HG03558 (cell line): ENCODE measurements around the gene PSMD3.
"Not testable (repeated sequence)": the region's sequence is repeated elsewhere in the genome, so short reads cannot be mapped to it uniquely, and the experiment has no call there.

Experiments
- ATAC-seq: cut with Tn5 transposase; IDR thresholded peaks from one replicate; pipeline ENCODE4 v1.9.1; 2021; ENCODE audit warnings: moderate number of reproducible peaks; ENCODE audit not compliant: unreplicated experiment; ENCODE audit errors: extremely low read depth

PSMD3 gene

GRCh38 chr17:39995438-39995837, 14.8 kb downstream of the PSMD3 start:
- ATAC-seq, result no peak

- no peak for ATAC-seq
Measured at GRCh38 chr17:39996162-39996561, 15.6 kb downstream of the PSMD3 start.

GRCh38 chr17:39996800-39997199, 16.2 kb downstream of the PSMD3 start:
- ATAC-seq, result no peak

GRCh38 chr17:39997543-39997942, 16.9 kb downstream of the PSMD3 start:
- no peak for ATAC-seq

GRCh38 chr17:39999067-39999466, 18.5 kb downstream of the PSMD3 start:
- ATAC-seq, result no peak

GRCh38 chr17:40000161-40000560, 19.6 kb downstream of the PSMD3 start:
- no peak for ATAC-seq

- ATAC-seq, result not testable (repeated sequence)
Measured at GRCh38 chr17:40001335-40001734, 20.7 kb downstream of the PSMD3 start.

GRCh38 chr17:40004072-40004471, 23.5 kb downstream of the PSMD3 start:
- no peak for ATAC-seq

GRCh38 chr17:40004712-40005111, 24.1 kb downstream of the PSMD3 start:
- no peak for ATAC-seq

GRCh38 chr17:40005520-40005919, 24.9 kb downstream of the PSMD3 start:
- no peak for ATAC-seq

- not testable (repeated sequence) for ATAC-seq
Measured at GRCh38 chr17:40010946-40011500, 30.4 kb downstream of the PSMD3 start.

GRCh38 chr17:40012017-40012647, 31.5 kb downstream of the PSMD3 start:
- ATAC-seq, result not testable (repeated sequence)

GRCh38 chr17:40014375-40014980, 33.9 kb downstream of the PSMD3 start:
- no peak for ATAC-seq

GRCh38 chr17:40015005-40015997, 34.7 kb downstream of the PSMD3 start, which contains the start of gene CSF3:
Gene CSF3 (plus strand): TSS chr17:40015440. CDS start chr17:40015475, 35 bp downstream.
- no peak for ATAC-seq

- ATAC-seq, result no peak
Measured at GRCh38 chr17:40015998-40016985, 35.7 kb downstream of the PSMD3 start.

GRCh38 chr17:40017422-40018080, 36.9 kb downstream of the PSMD3 start:
- ATAC-seq, result no peak

GRCh38 chr17:40018211-40019121, 37.9 kb downstream of the PSMD3 start:
- no peak for ATAC-seq
